SJCRH30 (cell line): ENCODE measurements around the gene PNKD. TPM values are rescaled to one million over a fixed set of nuclear protein-coding genes. Genes with fewer than 3 reads are reported as not detected.

Experiments
- DNase-seq, 2 experiments: peaks; one replicate each; pipeline ENCODE4 v3.0.0-alpha.2; 2015 to 2020
- H3K27ac ChIP-seq: fragments of 250-450 bp; sonication (Bioruptor Pico); 2 replicates; pipeline ENCODE4 v1.5.1; 2020; ENCODE audit warnings: mild to moderate bottlenecking, moderate library complexity
- H3K27me3 ChIP-seq: fragments of 250-450 bp; sonication (Bioruptor Pico); 2 replicates; pipeline ENCODE4 v1.5.1; 2020; ENCODE audit warnings: mild to moderate bottlenecking, moderate library complexity
- H3K36me3 ChIP-seq: fragments of 250-450 bp; sonication (Bioruptor Pico); 2 replicates; pipeline ENCODE4 v1.5.1; 2020; ENCODE audit warnings: mild to moderate bottlenecking, moderate library complexity
- H3K4me1 ChIP-seq: fragments of 250-450 bp; sonication (Bioruptor Pico); 2 replicates; pipeline ENCODE4 v1.5.1; 2020; ENCODE audit warnings: mild to moderate bottlenecking, moderate library complexity
- H3K4me3 ChIP-seq: fragments of 250-450 bp; sonication (Bioruptor Pico); 2 replicates; pipeline ENCODE4 v1.5.1; 2020; ENCODE audit warnings: mild to moderate bottlenecking, moderate library complexity
- H3K9me3 ChIP-seq: fragments of 250-450 bp; sonication (Bioruptor Pico); replicated peaks from 2 replicates; pipeline ENCODE4 v1.5.1; 2020; ENCODE audit warnings: mild to moderate bottlenecking, moderate library complexity
- total RNA-seq: library from RNA; depleted of rRNA; stranded (reverse); fragments of >200 nt; shearing (Covaris generic); gene quantifications from 2 replicates; pipeline ENCODE4 v1.2.3, GENCODE V29; 2014

PNKD gene
- total RNA-seq, 1 experiment from 2014 or later: 49.8 TPM

GRCh38 chr2:218384975-218385374 is 114.7 kb downstream of the PNKD start:
- DNase-seq: no peak
- H3K36me3 ChIP-seq: no peaks in the 10 kb centered on the region
- no peaks in the 10 kb centered on the region; the same call in 1 of the 2 replicates for H3K27me3 ChIP-seq
- H3K4me3 ChIP-seq: no peak overlapping the region
- peaks cover 8% of the 10 kb centered on the region; the same call in 1 of the 2 replicates for H3K4me1 ChIP-seq
- no peaks in the 10 kb centered on the region for H3K9me3 ChIP-seq
- no peak overlapping the region for H3K27ac ChIP-seq

- peaks cover 8% of the 10 kb centered on the region; the same call in 1 of the 2 replicates for H3K4me1 ChIP-seq
- no peak for DNase-seq
- H3K27ac ChIP-seq: no peak overlapping the region
These were observed 116.4 kb downstream of the PNKD start for GRCh38 chr2:218386505-218387368.

GRCh38 chr2:218387369-218388194 is 117.3 kb downstream of the PNKD start:
- Histone ChIP-seq H3K36me3 (no peaks in the 10 kb centered on the region), H3K9me3 (no peaks in the 10 kb centered on the region), H3K4me1 (peaks cover 8% of the 10 kb centered on the region; the same call in 1 of the 2 replicates), H3K4me3 (peak overlapping the region; percentile 48), H3K27me3 (no peaks in the 10 kb centered on the region; the same call in 1 of the 2 replicates), H3K27ac (peak overlapping the region; percentile 8; the same call in 1 of the 2 replicates)
- peak; percentile 57 to 76 for DNase-seq

More at GRCh38 chr2:218386505-218387368, 116.4 kb downstream of the PNKD start:
- Histone ChIP-seq H3K9me3 (no peaks in the 10 kb centered on the region), H3K36me3 (no peaks in the 10 kb centered on the region), H3K4me3 (peak overlapping the region; percentile 48; the same call in 1 of the 2 replicates), H3K27me3 (no peaks in the 10 kb centered on the region; the same call in 1 of the 2 replicates)

- Histone ChIP-seq H3K27me3 (no peaks in the 10 kb centered on the region; the same call in 1 of the 2 replicates), H3K36me3 (no peaks in the 10 kb centered on the region), H3K9me3 (no peaks in the 10 kb centered on the region), H3K27ac (no peak overlapping the region), H3K4me3 (no peak overlapping the region), H3K4me1 (peaks cover 8% of the 10 kb centered on the region; the same call in 1 of the 2 replicates)
- DNase-seq: no peak
These were observed 119.2 kb downstream of the PNKD start for GRCh38 chr2:218389333-218390150.

- Histone ChIP-seq H3K36me3 (no peaks in the 10 kb centered on the region), H3K27me3 (no peaks in the 10 kb centered on the region; the same call in 1 of the 2 replicates), H3K4me1 (peaks cover 8% of the 10 kb centered on the region; the same call in 1 of the 2 replicates), H3K4me3 (no peak overlapping the region), H3K27ac (no peak overlapping the region), H3K9me3 (no peaks in the 10 kb centered on the region)
- no peak for DNase-seq
These were observed 120.9 kb downstream of the PNKD start for GRCh38 chr2:218391202-218391601.

GRCh38 chr2:218392459-218392858 is 122.1 kb downstream of the PNKD start:
- H3K4me1 ChIP-seq: peaks cover 4% of the 10 kb centered on the region; the same call in 1 of the 2 replicates

GRCh38 chr2:218392891-218393462 is 122.7 kb downstream of the PNKD start:
- no peaks in the 10 kb centered on the region; the same call in 1 of the 2 replicates for H3K4me1 ChIP-seq
- DNase-seq: no peak
- H3K27me3 ChIP-seq: no peaks in the 10 kb centered on the region
- no peaks in the 10 kb centered on the region for H3K9me3 ChIP-seq
- H3K27ac ChIP-seq: no peak overlapping the region
- H3K4me3 ChIP-seq: no peak overlapping the region
- no peaks in the 10 kb centered on the region for H3K36me3 ChIP-seq

More at GRCh38 chr2:218392459-218392858, 122.1 kb downstream of the PNKD start:
- Histone ChIP-seq H3K9me3 (no peaks in the 10 kb centered on the region), H3K27ac (no peak overlapping the region), H3K27me3 (no peaks in the 10 kb centered on the region), H3K36me3 (no peaks in the 10 kb centered on the region), H3K4me3 (no peak overlapping the region)
- DNase-seq: no peak

GRCh38 chr2:218393750-218394290 is 123.5 kb downstream of the PNKD start:
- no peak overlapping the region for H3K4me3 ChIP-seq
- H3K27me3 ChIP-seq: no peaks in the 10 kb centered on the region
- no peaks in the 10 kb centered on the region for H3K9me3 ChIP-seq

GRCh38 chr2:218394298-218395089 is 124.2 kb downstream of the PNKD start:
- Histone ChIP-seq H3K36me3 (no peaks in the 10 kb centered on the region), H3K27me3 (no peaks in the 10 kb centered on the region), H3K4me1 (no peaks in the 10 kb centered on the region; the same call in 1 of the 2 replicates), H3K9me3 (no peaks in the 10 kb centered on the region), H3K27ac (no peak overlapping the region), H3K4me3 (no peak overlapping the region)
- DNase-seq: no peak

More at GRCh38 chr2:218393750-218394290, 123.5 kb downstream of the PNKD start:
- H3K4me1 ChIP-seq: no peaks in the 10 kb centered on the region; the same call in 1 of the 2 replicates
- H3K36me3 ChIP-seq: no peaks in the 10 kb centered on the region
- no peak overlapping the region for H3K27ac ChIP-seq
- no peak for DNase-seq

GRCh38 chr2:218395090-218395444 is 124.7 kb downstream of the PNKD start:
- no peaks in the 10 kb centered on the region; the same call in 1 of the 2 replicates for H3K4me1 ChIP-seq
- H3K9me3 ChIP-seq: no peaks in the 10 kb centered on the region
- no peaks in the 10 kb centered on the region for H3K27me3 ChIP-seq
- no peak overlapping the region for H3K27ac ChIP-seq
- no peaks in the 10 kb centered on the region for H3K36me3 ChIP-seq
- no peak overlapping the region for H3K4me3 ChIP-seq
- DNase-seq: no peak

- no peak for DNase-seq
- H3K27me3 ChIP-seq: no peaks in the 10 kb centered on the region
- no peak overlapping the region for H3K27ac ChIP-seq
- H3K9me3 ChIP-seq: no peaks in the 10 kb centered on the region
- H3K4me1 ChIP-seq: no peaks in the 10 kb centered on the region; the same call in 1 of the 2 replicates
- H3K36me3 ChIP-seq: no peaks in the 10 kb centered on the region
- H3K4me3 ChIP-seq: peak overlapping the region; percentile 82
These were observed 125.1 kb downstream of the PNKD start for GRCh38 chr2:218395456-218395825.

GRCh38 chr2:218395826-218396687 is 125.7 kb downstream of the PNKD start:
- Histone ChIP-seq H3K9me3 (no peaks in the 10 kb centered on the region), H3K36me3 (no peaks in the 10 kb centered on the region), H3K27me3 (no peaks in the 10 kb centered on the region), H3K4me3 (peak overlapping the region; percentile 82), H3K4me1 (no peaks in the 10 kb centered on the region; the same call in 1 of the 2 replicates), H3K27ac (peak overlapping the region; percentile 99)
- peak; percentile 96 to 97 for DNase-seq
